ENCODE measurements around the gene SLC4A8. TPM values are rescaled to one million over a fixed set of nuclear protein-coding genes. Genes with fewer than 3 reads are reported as not detected.

The SLC4A8 gene
- total RNA-seq, 2 experiments from 2014 or later: 1.0 to 6.7 TPM

GRCh38 chr12:51473947-51474346 is 49.3 kb downstream of the SLC4A8 start:
- Histone ChIP-seq H3K4me3 (ENCODE audit: low read depth, low read length, poor library complexity, severe bottlenecking) (no peak overlapping the region), H3K4me1 (ENCODE audit: insufficient read depth, low read length, poor library complexity, severe bottlenecking) (no peaks in the 10 kb centered on the region), H3K9me3 (ENCODE audit: low read length) (no peaks in the 10 kb centered on the region), H2AFZ (ENCODE audit: low read length) (no peak overlapping the region), H4K20me1 (ENCODE audit: insufficient read depth, low read length) (no peaks in the 10 kb centered on the region), H3K4me2 (ENCODE audit: low read length) (no peak overlapping the region), H3K27ac (ENCODE audit: low read depth, low read length, poor library complexity, severe bottlenecking) (no peak overlapping the region), H3K9me2 (ENCODE audit: insufficient read depth, low read length) (no peaks in the 10 kb centered on the region), H3K36me3 (ENCODE audit: insufficient read depth, low read length) (no peaks in the 10 kb centered on the region), H3K79me2 (ENCODE audit: insufficient read depth, low read depth, low read length) (no peaks in the 10 kb centered on the region)
- ChIA-PET CTCF (ENCODE audit: unreplicated experiment) (no interaction called here), POLR2A (no interaction called here)
- TF ChIP-seq EZH2phosphoT487 (IDR thresholded peaks at IDR 0.05; ENCODE audit: borderline replicate concordance, low read depth, low read length): no peak
- intact Hi-C loops (cut with micrococcal nuclease; ENCODE audit: unreplicated experiment): no loop called here
- DNase-seq (ENCODE audit: low spot score): no peak
- no TSS peak for BruUV-seq (replicated peaks)

DNA sequence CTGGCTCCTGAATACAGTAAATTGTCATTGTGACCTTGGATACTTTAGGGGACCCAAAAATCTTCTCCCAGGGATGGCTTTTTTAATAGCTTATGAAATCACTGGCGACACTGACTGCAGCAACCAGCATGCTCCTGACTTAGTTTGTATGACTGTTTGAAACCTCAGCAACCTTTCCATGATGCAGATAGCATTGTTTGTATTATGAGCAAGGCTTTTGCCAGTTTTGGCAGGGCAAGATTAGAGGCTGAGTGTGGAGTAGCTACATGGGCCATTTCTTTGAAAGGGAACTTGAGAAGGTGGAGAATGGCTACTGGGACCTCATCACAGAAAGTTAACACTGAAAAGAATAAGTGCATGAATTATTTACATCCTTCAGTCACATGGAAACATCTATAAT is 50.9 kb downstream of the SLC4A8 start:
- Histone ChIP-seq H2AFZ (ENCODE audit: low read length) (no peak overlapping the region), H3K27ac (ENCODE audit: low read depth, low read length, poor library complexity, severe bottlenecking) (no peak overlapping the region), H3K9me3 (ENCODE audit: low read length) (no peaks in the 10 kb centered on the region), H3K9me2 (ENCODE audit: insufficient read depth, low read length) (no peaks in the 10 kb centered on the region), H4K20me1 (ENCODE audit: insufficient read depth, low read length) (no peaks in the 10 kb centered on the region), H3K36me3 (ENCODE audit: insufficient read depth, low read length) (no peaks in the 10 kb centered on the region), H3K4me1 (ENCODE audit: insufficient read depth, low read length, poor library complexity, severe bottlenecking) (no peaks in the 10 kb centered on the region), H3K79me2 (ENCODE audit: insufficient read depth, low read depth, low read length) (no peaks in the 10 kb centered on the region), H3K4me3 (ENCODE audit: low read depth, low read length, poor library complexity, severe bottlenecking) (no peak overlapping the region), H3K4me2 (ENCODE audit: low read length) (no peak overlapping the region)
- ChIA-PET POLR2A (no interaction called here), CTCF (ENCODE audit: unreplicated experiment) (no interaction called here)
- TF ChIP-seq, protein P1, sequence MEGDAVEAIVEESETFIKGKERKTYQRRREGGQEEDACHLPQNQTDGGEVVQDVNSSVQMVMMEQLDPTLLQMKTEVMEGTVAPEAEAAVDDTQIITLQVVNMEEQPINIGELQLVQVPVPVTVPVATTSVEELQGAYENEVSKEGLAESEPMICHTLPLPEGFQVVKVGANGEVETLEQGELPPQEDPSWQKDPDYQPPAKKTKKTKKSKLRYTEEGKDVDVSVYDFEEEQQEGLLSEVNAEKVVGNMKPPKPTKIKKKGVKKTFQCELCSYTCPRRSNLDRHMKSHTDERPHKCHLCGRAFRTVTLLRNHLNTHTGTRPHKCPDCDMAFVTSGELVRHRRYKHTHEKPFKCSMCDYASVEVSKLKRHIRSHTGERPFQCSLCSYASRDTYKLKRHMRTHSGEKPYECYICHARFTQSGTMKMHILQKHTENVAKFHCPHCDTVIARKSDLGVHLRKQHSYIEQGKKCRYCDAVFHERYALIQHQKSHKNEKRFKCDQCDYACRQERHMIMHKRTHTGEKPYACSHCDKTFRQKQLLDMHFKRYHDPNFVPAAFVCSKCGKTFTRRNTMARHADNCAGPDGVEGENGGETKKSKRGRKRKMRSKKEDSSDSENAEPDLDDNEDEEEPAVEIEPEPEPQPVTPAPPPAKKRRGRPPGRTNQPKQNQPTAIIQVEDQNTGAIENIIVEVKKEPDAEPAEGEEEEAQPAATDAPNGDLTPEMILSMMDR (conservative IDR thresholded peaks at IDR 0.05; ENCODE audit: low read length): no peak
- TF ChIP-seq EZH2phosphoT487 (IDR thresholded peaks at IDR 0.05; ENCODE audit: borderline replicate concordance, low read depth, low read length): no peak
- intact Hi-C loops (cut with micrococcal nuclease; ENCODE audit: unreplicated experiment): no loop called here
- no peak for DNase-seq (ENCODE audit: low spot score)
- BruUV-seq (replicated peaks): no TSS peak

- intact Hi-C loops (cut with micrococcal nuclease; ENCODE audit: unreplicated experiment): no loop called here
- Histone ChIP-seq H3K9me3 (ENCODE audit: low read length) (no peaks in the 10 kb centered on the region), H3K9me2 (ENCODE audit: insufficient read depth, low read length) (no peaks in the 10 kb centered on the region), H4K20me1 (ENCODE audit: insufficient read depth, low read length) (no peaks in the 10 kb centered on the region), H3K4me1 (ENCODE audit: insufficient read depth, low read length, poor library complexity, severe bottlenecking) (peaks cover 18% of the 10 kb centered on the region), H3K4me3 (ENCODE audit: low read depth, low read length, poor library complexity, severe bottlenecking) (no peak overlapping the region), H3K4me2 (ENCODE audit: low read length) (no peak overlapping the region), H3K27ac (ENCODE audit: low read depth, low read length, poor library complexity, severe bottlenecking) (no peak overlapping the region), H2AFZ (ENCODE audit: low read length) (no peak overlapping the region; the same call in 1 of the 2 replicates), H3K36me3 (ENCODE audit: insufficient read depth, low read length) (no peaks in the 10 kb centered on the region), H3K79me2 (ENCODE audit: insufficient read depth, low read depth, low read length) (no peaks in the 10 kb centered on the region)
- no TSS peak for BruUV-seq (replicated peaks)
- ChIA-PET POLR2A (interaction anchor here (0.6 to 1.0 kb wide), 2 partner anchors 78 to 343 kb away, joined by 3 to 4 read pairs; no protein-coding TSS in a partner anchor), CTCF (ENCODE audit: unreplicated experiment) (no interaction called here)
- no peak for DNase-seq (ENCODE audit: low spot score)
- TF ChIP-seq EZH2phosphoT487 (IDR thresholded peaks at IDR 0.05; ENCODE audit: borderline replicate concordance, low read depth, low read length): no peak
- TF ChIP-seq, protein P1 (conservative IDR thresholded peaks at IDR 0.05; ENCODE audit: low read length): no peak
Observed at GRCh38 chr12:51480978-51481377, 56.3 kb downstream of the SLC4A8 start.
